GM19351 (cell line): ENCODE data around the gene CDCA5.

Experiments
- ATAC-seq: cut with Tn5 transposase; IDR thresholded peaks from one replicate; pipeline ENCODE4 v1.9.1; 2021; ENCODE audit warnings: mild to moderate bottlenecking, moderate library complexity; ENCODE audit not compliant: unreplicated experiment

CDCA5 gene

GRCh38 chr11:65077451-65077850, 6.4 kb downstream of the CDCA5 start:
- no peak for ATAC-seq

GRCh38 chr11:65072631-65072966, 11.2 kb downstream of the CDCA5 start:
- ATAC-seq, result no peak

GRCh38 chr11:65071907-65072630, 11.8 kb downstream of the CDCA5 start:
- ATAC-seq, result no peak

GRCh38 chr11:65069217-65069616, 14.6 kb downstream of the CDCA5 start:
- ATAC-seq, result no peak

- no peak for ATAC-seq
These were observed 16.4 kb downstream of the CDCA5 start for GRCh38 chr11:65067446-65067845.

GRCh38 chr11:65066805-65067291, 17.0 kb downstream of the CDCA5 start:
- ATAC-seq, result no peak

- no peak for ATAC-seq
These were observed 17.5 kb downstream of the CDCA5 start for GRCh38 chr11:65066315-65066714.

GRCh38 chr11:65065851-65066250, 18.0 kb downstream of the CDCA5 start:
- no peak for ATAC-seq

GRCh38 chr11:65064847-65065240, 19.0 kb downstream of the CDCA5 start:
- ATAC-seq, result no peak

- ATAC-seq, result no peak
These were observed 20.3 kb downstream of the CDCA5 start for GRCh38 chr11:65063532-65063931.

GRCh38 chr11:65060913-65061408, 22.9 kb downstream of the CDCA5 start:
- ATAC-seq, result no peak

- ATAC-seq, result no peak
These were observed 23.6 kb downstream of the CDCA5 start for GRCh38 chr11:65059959-65060824.

- ATAC-seq, result no peak
These were observed 24.3 kb downstream of the CDCA5 start for GRCh38 chr11:65059523-65059922.

GRCh38 chr11:65058419-65059054, 25.3 kb downstream of the CDCA5 start, which contains the start of gene NAALADL1:
Gene NAALADL1, minus strand, starts transcription at chr11:65058553. Its CDS starts 32 bp downstream, at chr11:65058521.
- no peak for ATAC-seq

GRCh38 chr11:65058012-65058411, 25.8 kb downstream of the CDCA5 start:
- ATAC-seq, result no peak

GRCh38 chr11:65057526-65057925, 26.3 kb downstream of the CDCA5 start:
- ATAC-seq, result no peak

- ATAC-seq, result no peak
These were observed 26.8 kb downstream of the CDCA5 start for GRCh38 chr11:65056999-65057398.

GRCh38 chr11:65055538-65055937, 28.3 kb downstream of the CDCA5 start:
- ATAC-seq, result no peak

- ATAC-seq, result no peak
These were observed 29.9 kb downstream of the CDCA5 start for GRCh38 chr11:65053827-65054508.

GRCh38 chr11:65051398-65051858, 32.4 kb downstream of the CDCA5 start:
- ATAC-seq, result no peak
